Measurements from ENCODE around the gene TMCC2.
"Not testable (repeated sequence)": the region's sequence is repeated elsewhere in the genome, so short reads cannot be mapped to it uniquely, and the experiment has no call there.

TMCC2 gene

GRCh38 chr1:205283270-205284147 lies 55.8 kb downstream of the TMCC2 start:
- DNase-seq, result no peak

DNA sequence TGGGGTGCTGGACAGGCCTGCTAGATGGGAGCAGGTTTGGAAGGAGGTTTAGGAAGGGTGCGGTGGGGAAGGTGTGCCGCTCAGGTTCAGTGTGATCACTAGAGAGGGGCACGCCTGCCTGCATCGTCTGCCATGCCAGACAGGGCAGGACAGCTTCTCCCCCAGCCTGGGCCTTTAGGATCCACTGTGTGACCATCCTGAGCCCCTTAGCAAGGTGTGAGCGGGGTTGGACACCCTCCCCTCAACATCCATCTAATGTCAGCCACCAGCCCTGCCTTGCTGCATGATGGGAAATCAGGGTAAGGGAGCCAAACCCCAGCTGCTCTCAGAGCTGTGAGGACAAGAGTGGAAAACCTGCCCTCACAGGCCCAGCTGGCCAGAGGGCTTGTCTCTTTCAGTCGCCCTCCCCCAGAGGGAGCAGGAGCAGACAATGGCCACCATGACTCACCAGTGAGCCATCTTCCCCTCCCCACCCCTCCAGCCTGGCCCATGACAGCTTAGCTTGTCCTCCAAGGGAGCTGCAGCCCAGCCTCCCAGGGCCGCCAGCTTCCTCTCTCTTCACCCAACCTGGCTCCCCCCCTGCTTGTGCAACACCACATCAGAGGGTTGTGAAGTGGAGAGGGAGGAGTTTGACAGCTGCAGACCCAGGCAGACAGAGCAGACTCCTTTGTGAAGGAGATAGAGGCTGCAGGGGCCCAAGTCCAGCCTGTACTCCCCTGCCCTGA lies 56.8 kb downstream of the TMCC2 start:
- DNase-seq, result peak; percentile 99

DNA sequence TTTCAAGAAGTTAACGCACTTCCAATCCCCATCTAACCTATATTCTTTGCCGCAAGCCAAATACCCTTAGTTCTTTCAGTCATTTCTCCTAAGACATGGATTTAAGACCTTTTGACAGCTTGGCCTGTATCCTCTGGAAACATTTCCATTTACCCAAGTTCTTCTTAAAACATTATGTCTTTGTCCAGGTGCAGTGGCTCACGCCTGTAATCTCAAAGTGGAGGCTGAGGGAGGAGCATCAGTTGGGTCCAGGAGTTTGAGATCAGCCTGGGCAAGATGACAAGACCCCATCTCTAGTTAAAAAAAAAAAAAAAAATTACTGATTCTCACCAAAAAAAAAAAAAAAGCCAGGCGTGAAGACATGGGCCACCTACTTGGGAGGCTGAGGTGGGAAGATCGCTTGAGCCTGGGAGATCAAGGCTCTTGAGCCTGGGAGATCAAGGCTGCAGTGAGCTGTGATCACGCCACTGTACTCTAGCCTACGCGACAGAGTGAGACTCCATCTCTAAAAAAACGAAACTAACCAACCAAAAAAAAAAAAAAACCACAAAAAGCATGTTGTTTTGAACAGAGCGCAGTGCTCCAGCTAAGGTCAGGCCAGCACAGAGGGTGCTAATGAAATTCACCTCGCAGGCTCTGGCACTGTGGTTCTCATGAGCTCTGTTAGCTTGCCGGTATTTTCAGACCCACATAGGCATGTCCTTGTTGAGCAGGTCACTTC lies 57.8 kb downstream of the TMCC2 start:
- DNase-seq, result no peak

GRCh38 chr1:205286335-205286950 lies 58.7 kb downstream of the TMCC2 start:
- DNase-seq, result peak; percentile 63

DNA sequence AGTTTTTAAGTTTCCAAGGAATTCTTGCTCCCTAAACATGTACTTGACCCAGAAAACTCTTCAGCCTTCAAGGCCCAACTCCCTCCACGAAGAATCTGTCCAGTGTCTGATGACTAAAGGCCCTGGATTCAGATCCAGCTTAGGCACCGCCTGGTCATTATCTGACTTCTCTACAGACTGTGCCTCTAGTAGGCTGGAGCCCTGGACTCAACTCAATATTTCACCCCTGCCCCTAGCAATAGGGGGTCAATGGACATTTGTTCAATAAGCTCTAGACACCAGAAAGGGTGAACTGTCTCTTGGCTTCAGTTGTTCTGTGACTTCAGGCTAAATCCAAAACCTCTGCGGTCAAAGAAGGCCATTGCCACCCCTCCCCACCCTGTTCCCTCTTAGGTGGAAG lies 59.3 kb downstream of the TMCC2 start:
- peak; percentile 31 for DNase-seq

- DNase-seq, result peak; percentile 56
Observed at GRCh38 chr1:205287767-205288559, 60.2 kb downstream of the TMCC2 start.

GRCh38 chr1:205291596-205291995 lies 63.9 kb downstream of the TMCC2 start:
- DNase-seq, result no peak

GRCh38 chr1:205293350-205294074 lies 65.8 kb downstream of the TMCC2 start:
- DNase-seq, result peak; percentile 42

GRCh38 chr1:205294175-205294917 lies 66.6 kb downstream of the TMCC2 start:
- peak; percentile 98 for DNase-seq

GRCh38 chr1:205294934-205295333 lies 67.2 kb downstream of the TMCC2 start:
- DNase-seq, result peak; percentile 35

GRCh38 chr1:205296154-205296553 lies 68.4 kb downstream of the TMCC2 start:
- DNase-seq, result no peak

- DNase-seq, result not testable (repeated sequence)
Observed at GRCh38 chr1:205297546-205298177, 69.9 kb downstream of the TMCC2 start.

GRCh38 chr1:205298191-205298994 lies 70.6 kb downstream of the TMCC2 start:
- DNase-seq, result peak; percentile 99

DNA sequence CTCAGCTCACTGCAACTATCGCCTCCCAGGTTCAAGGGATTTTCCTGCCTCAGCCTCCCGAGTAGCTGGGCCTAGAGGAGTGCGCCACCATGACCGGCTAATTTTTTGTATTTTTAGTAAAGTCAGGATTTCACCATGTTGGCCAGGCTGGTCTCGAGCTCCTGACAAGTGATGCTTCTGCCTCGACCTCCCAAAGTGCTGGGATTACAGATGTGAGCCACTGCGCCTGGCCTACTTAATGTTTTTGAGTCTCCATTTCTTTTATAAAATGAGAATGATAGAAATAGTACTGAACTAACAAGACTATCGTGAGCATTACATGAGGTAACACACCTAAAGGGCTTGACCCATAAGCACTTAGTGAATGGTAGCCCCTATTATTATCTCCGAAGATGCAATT lies 72.4 kb downstream of the TMCC2 start:
- no peak for DNase-seq

DNA sequence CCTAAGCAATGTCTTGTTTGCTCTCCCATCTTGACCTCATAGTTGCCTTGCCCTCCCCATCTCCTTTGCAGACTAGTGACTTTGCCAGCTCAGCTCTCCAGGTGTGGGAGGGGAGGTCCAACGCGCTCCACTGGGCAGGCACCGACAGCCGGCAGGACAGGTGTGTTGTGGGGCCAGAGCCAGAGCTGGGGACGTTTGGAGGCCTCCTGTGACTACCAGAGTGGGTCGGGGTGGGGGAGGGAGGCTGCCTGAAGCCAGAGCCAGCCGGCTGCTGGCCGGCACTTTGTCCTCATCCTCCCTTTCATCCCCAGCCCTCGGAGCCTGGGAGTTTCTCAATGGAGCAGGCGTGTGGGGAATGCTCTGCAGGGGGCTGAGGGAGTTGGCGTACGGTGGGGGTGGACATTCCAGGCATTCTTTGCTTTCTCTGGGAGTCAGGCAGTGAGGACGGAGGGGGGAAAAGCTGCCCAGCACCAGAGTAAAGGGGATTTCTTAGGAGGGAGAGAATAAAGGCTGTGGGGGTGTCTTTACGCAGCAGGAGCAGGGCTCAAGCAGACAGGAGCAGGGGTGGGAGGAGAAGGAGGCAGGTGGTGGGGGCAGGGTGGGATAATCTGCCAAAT lies 73.6 kb downstream of the TMCC2 start:
- DNase-seq, result peak; percentile 99

- DNase-seq, result peak; percentile 66
Observed at GRCh38 chr1:205301842-205302588, 74.3 kb downstream of the TMCC2 start.

DNA sequence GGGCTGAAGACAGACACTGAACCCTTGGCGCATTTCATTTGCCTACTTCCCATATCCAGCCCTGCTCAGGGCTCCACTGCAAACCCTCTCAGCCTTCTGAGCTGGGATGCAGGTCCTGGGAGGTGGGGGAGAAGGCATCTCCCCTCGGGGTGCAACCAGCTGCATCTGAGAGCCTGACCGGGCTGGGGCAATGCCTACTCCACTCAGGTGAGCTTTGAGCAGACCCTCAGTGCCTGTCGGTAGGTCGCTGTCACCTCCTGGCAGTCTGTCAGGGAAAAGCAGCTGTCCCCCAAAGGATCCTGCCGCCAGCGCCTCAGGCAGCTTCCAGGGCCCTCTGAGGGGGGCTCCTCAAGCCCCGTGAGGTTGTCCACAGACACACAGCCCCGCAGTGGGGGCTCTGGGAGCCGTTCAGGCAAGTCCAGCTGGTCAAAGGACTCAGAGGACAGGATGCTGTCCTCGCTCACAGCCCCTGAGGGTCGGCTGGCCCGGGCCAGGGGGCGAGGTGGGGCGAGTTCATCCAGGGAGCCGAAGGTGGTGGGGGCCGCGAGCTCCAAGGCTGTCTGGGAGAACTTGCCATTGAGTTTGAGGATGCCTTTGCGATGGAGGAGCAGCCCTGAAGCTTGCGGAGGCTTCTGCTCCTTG lies 75.6 kb downstream of the TMCC2 start:
- DNase-seq, result no peak

Measured in EL (cell line).